ENCODE data around the gene PPBP. TPM values are rescaled to one million over a fixed set of nuclear protein-coding genes. Genes with fewer than 3 reads are reported as not detected.
"Not testable (repeated sequence)": the region's sequence is repeated elsewhere in the genome, so short reads cannot be mapped to it uniquely, and the experiment has no call there.

The PPBP gene
- total RNA-seq, 1 donor from 2014 or later = not detected

- no peak for DNase-seq (ENCODE audit: low spot score)
- no peak overlapping the region for H3K27ac Mint-ChIP-seq (ENCODE audit: unreplicated experiment)
Observed at GRCh38 chr4:73984736-73985527, 3.1 kb downstream of the PPBP start.

GRCh38 chr4:73981175-73981574 lies 6.8 kb downstream of the PPBP start:
- not testable (repeated sequence) for H3K27me3 Mint-ChIP-seq (ENCODE audit: unreplicated experiment); DNase-seq (ENCODE audit: low spot score); H3K9me3 Mint-ChIP-seq (ENCODE audit: unreplicated experiment); H3K4me1 Mint-ChIP-seq (ENCODE audit: unreplicated experiment); H3K27ac Mint-ChIP-seq (ENCODE audit: unreplicated experiment); H3K4me3 Mint-ChIP-seq (ENCODE audit: unreplicated experiment); H3K36me3 Mint-ChIP-seq (ENCODE audit: low read depth, unreplicated experiment)

More at GRCh38 chr4:73984736-73985527, 3.1 kb downstream of the PPBP start:
- Mint-ChIP-seq H3K4me1 (ENCODE audit: unreplicated experiment) (peaks cover 14% of the 10 kb centered on the region), H3K36me3 (ENCODE audit: low read depth, unreplicated experiment) (no peaks in the 10 kb centered on the region), H3K9me3 (ENCODE audit: unreplicated experiment) (no peaks in the 10 kb centered on the region), H3K27me3 (ENCODE audit: unreplicated experiment) (no peaks in the 10 kb centered on the region), H3K4me3 (ENCODE audit: unreplicated experiment) (no peak overlapping the region)
- TF ChIP-seq, protein P1, sequence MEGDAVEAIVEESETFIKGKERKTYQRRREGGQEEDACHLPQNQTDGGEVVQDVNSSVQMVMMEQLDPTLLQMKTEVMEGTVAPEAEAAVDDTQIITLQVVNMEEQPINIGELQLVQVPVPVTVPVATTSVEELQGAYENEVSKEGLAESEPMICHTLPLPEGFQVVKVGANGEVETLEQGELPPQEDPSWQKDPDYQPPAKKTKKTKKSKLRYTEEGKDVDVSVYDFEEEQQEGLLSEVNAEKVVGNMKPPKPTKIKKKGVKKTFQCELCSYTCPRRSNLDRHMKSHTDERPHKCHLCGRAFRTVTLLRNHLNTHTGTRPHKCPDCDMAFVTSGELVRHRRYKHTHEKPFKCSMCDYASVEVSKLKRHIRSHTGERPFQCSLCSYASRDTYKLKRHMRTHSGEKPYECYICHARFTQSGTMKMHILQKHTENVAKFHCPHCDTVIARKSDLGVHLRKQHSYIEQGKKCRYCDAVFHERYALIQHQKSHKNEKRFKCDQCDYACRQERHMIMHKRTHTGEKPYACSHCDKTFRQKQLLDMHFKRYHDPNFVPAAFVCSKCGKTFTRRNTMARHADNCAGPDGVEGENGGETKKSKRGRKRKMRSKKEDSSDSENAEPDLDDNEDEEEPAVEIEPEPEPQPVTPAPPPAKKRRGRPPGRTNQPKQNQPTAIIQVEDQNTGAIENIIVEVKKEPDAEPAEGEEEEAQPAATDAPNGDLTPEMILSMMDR (IDR thresholded peaks at IDR 0.05; ENCODE audit: unreplicated experiment) = no peak

DNA sequence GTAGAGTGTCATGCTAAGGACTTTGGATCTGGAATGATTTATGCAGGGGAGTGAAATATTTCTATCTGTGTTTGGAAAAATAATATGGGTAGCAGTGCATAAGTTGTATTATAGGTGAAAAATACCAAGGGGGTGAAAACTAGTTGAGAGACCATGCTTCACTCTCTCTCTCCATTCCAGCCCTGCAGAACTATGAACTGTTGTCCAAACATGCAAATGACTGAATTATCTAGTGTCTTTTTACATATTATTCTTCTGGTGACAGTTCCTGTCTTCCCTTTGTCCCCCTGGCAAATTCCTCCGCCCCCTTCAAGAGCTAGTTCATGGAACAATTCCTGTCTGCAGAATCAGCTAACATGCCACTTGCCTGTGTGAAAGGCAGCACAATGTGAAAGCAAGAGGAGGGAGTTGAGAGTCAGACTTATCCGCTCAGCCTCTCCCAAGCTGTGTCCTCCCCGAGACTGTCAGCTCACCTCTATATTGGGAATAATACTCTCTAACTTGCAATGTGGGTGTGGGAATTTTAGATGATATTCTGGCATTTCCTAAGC lies 8.5 kb downstream of the PPBP start:
- Mint-ChIP-seq H3K9me3 (ENCODE audit: unreplicated experiment) (no peaks in the 10 kb centered on the region), H3K27me3 (ENCODE audit: unreplicated experiment) (no peaks in the 10 kb centered on the region), H3K4me1 (ENCODE audit: unreplicated experiment) (peaks cover 10% of the 10 kb centered on the region), H3K4me3 (ENCODE audit: unreplicated experiment) (no peak overlapping the region), H3K27ac (ENCODE audit: unreplicated experiment) (no peak overlapping the region), H3K36me3 (ENCODE audit: low read depth, unreplicated experiment) (no peaks in the 10 kb centered on the region)
- DNase-seq (ENCODE audit: low spot score) = no peak
- TF ChIP-seq, protein P1 (IDR thresholded peaks at IDR 0.05; ENCODE audit: unreplicated experiment) = no peak

DNA sequence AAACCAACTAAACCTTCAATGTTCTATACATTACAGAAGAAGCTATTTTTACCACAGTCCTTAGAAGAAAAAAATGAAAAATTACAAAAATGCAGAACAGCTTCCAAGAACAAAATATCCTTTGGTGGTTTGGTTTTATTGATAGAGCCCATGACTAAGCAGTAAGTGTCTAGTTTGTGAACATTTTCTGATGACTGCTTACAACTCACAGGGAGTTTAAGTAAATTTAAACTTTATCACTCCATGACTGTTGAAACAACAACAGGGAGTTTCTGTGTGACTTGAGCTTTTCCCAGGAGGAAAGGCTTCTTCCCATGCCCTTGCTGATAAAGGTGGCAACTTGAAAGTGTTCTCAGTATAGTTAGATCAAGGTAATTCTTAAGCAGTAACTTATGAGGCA lies 9.1 kb downstream of the PPBP start:
- H3K27ac Mint-ChIP-seq (ENCODE audit: unreplicated experiment) = no peak overlapping the region
- peaks cover 10% of the 10 kb centered on the region for H3K4me1 Mint-ChIP-seq (ENCODE audit: unreplicated experiment)
- no peak for DNase-seq (ENCODE audit: low spot score)
- H3K9me3 Mint-ChIP-seq (ENCODE audit: unreplicated experiment) = no peaks in the 10 kb centered on the region
- TF ChIP-seq, protein P1 (IDR thresholded peaks at IDR 0.05; ENCODE audit: unreplicated experiment) = no peak
- no peak overlapping the region for H3K4me3 Mint-ChIP-seq (ENCODE audit: unreplicated experiment)
- H3K36me3 Mint-ChIP-seq (ENCODE audit: low read depth, unreplicated experiment) = no peaks in the 10 kb centered on the region
- H3K27me3 Mint-ChIP-seq (ENCODE audit: unreplicated experiment) = no peaks in the 10 kb centered on the region

- DNase-seq (ENCODE audit: low spot score) = no peak
- H3K9me3 Mint-ChIP-seq (ENCODE audit: unreplicated experiment) = no peaks in the 10 kb centered on the region
- TF ChIP-seq, protein P1 (IDR thresholded peaks at IDR 0.05; ENCODE audit: unreplicated experiment) = no peak
- no peak overlapping the region for H3K27ac Mint-ChIP-seq (ENCODE audit: unreplicated experiment)
- H3K4me3 Mint-ChIP-seq (ENCODE audit: unreplicated experiment) = no peak overlapping the region
- H3K27me3 Mint-ChIP-seq (ENCODE audit: unreplicated experiment) = no peaks in the 10 kb centered on the region
- no peaks in the 10 kb centered on the region for H3K36me3 Mint-ChIP-seq (ENCODE audit: low read depth, unreplicated experiment)
- H3K4me1 Mint-ChIP-seq (ENCODE audit: unreplicated experiment) = peaks cover 3% of the 10 kb centered on the region
Observed at GRCh38 chr4:73976716-73977115, 11.3 kb downstream of the PPBP start.

Data from endothelial cell (in vitro differentiated cells).